Right kidney (tissue), 9 donors: ENCODE data around the gene RNF103.
"Not testable (repeated sequence)": the region's sequence is repeated elsewhere in the genome, so short reads cannot be mapped to it uniquely, and the experiment has no call there.

Experiments
- DNase-seq: peaks from one replicate; pipeline ENCODE4 v3.0.0-alpha.2; 2016
- long read RNA-seq, 8 donors: transcript quantifications; one replicate each; lab custom pipeline, GENCODE V29; 2026

Gene RNF103, protein sequence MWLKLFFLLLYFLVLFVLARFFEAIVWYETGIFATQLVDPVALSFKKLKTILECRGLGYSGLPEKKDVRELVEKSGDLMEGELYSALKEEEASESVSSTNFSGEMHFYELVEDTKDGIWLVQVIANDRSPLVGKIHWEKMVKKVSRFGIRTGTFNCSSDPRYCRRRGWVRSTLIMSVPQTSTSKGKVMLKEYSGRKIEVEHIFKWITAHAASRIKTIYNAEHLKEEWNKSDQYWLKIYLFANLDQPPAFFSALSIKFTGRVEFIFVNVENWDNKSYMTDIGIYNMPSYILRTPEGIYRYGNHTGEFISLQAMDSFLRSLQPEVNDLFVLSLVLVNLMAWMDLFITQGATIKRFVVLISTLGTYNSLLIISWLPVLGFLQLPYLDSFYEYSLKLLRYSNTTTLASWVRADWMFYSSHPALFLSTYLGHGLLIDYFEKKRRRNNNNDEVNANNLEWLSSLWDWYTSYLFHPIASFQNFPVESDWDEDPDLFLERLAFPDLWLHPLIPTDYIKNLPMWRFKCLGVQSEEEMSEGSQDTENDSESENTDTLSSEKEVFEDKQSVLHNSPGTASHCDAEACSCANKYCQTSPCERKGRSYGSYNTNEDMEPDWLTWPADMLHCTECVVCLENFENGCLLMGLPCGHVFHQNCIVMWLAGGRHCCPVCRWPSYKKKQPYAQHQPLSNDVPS
- long read RNA-seq, donor 1, transcript RNF103-201 (4 exons, 3,477 nt), result major isoform, 6 of 6 reads
- long read RNA-seq, donor 1, partial matches to known transcripts, result 0 of 6 reads
- long read RNA-seq, donor 1, other reads (novel, unspliced or antisense), result 0 of 6 reads
- long read RNA-seq, donor 2, full-length matches to known transcripts, result 9 of 9 reads
- long read RNA-seq, donor 2, partial matches to known transcripts, result 0 of 9 reads
- long read RNA-seq, donor 2, other reads (novel, unspliced or antisense), result 0 of 9 reads
- long read RNA-seq, donor 3, partial matches to known transcripts, result 0 of 1 reads
- long read RNA-seq, donor 3, other reads (novel, unspliced or antisense), result 0 of 1 reads
- long read RNA-seq, donor 4, full-length matches to known transcripts, result 6 of 6 reads
- long read RNA-seq, donor 4, partial matches to known transcripts, result 0 of 6 reads
- long read RNA-seq, donor 4, other reads (novel, unspliced or antisense), result 0 of 6 reads
- long read RNA-seq, donor 5, transcript RNF103-201 (4 exons, 3,477 nt), result major isoform, 8 of 8 reads
- long read RNA-seq, donor 5, partial matches to known transcripts, result 0 of 8 reads
- long read RNA-seq, donor 5, other reads (novel, unspliced or antisense), result 0 of 8 reads
- long read RNA-seq, donor 6, transcript RNF103-201 (4 exons, 3,477 nt), result major isoform, 9 of 9 reads
- long read RNA-seq, donor 6, partial matches to known transcripts, result 0 of 9 reads
- long read RNA-seq, donor 6, other reads (novel, unspliced or antisense), result 0 of 9 reads
- long read RNA-seq, donor 7, transcript RNF103-201 (4 exons, 3,477 nt), result major isoform, 6 of 6 reads
- long read RNA-seq, donor 7, partial matches to known transcripts, result 0 of 6 reads
- long read RNA-seq, donor 7, other reads (novel, unspliced or antisense), result 0 of 6 reads
- long read RNA-seq, donor 8, full-length matches to known transcripts, result 7 of 7 reads
- long read RNA-seq, donor 8, partial matches to known transcripts, result 0 of 7 reads
- long read RNA-seq, donor 8, other reads (novel, unspliced or antisense), result 0 of 7 reads

DNA sequence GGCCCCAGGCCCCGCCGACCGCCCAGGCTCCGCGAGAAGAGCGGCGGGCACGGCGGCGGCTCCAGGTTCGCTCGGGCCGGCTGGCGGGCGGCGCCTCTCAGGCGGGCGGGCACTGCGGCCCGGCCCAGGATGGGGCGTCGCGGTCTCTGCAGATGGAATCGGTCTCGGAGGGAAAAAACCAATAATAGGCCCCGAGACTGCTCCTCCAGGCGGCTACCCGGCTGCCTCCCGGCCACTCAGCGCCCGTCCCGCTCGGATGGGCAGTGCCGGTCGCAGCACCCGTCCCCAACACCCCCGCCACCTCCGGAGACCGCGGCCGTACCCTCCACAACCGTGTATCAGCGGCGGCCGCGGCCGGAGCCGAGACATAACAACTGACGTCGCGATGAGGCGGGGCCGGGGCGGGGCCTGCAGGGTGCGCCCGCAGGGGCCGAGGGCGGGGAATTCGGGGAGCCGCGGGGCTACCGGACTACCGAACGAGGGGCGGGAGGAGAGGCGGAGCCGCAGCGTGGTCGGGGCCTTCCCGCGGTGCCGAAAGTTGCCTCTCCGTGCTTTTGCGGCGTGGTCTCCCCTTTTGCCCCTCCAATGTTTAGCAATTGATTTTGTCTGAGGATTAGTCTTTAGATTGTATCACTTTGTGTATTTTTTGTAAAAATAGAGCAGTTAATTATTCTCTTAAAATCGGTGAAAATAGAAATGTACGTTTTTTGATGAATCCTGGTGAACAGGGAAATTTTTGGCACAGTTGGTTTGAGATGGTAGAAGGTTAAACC is at the start of gene RNF103:
Gene RNF103, minus strand, starts transcription at position 372 of the 773 bp plus-strand sequence. CDS start 979 bp downstream, outside the sequence.
- DNase-seq, result peak; percentile 92

DNA sequence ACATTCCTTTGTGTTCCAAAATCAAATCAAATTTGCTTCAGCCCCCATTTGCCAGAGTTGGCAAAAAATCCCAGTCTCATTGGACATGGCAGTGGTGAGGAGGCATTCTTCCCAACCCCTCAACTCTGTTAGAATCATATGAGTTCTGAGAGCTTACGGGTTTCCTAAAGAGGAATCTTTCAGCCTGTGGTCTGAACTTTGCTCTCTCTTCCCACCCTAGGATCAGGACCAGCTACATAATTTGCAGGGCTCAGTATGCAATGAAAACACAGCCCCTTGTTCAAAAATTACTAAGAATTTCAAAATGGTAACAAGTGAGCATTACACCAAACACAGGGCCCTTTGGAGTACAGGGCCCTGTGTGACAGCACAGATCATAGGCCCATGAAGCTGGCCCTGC is 49.3 kb upstream of the RNF103 start:
- DNase-seq, result no peak

DNA sequence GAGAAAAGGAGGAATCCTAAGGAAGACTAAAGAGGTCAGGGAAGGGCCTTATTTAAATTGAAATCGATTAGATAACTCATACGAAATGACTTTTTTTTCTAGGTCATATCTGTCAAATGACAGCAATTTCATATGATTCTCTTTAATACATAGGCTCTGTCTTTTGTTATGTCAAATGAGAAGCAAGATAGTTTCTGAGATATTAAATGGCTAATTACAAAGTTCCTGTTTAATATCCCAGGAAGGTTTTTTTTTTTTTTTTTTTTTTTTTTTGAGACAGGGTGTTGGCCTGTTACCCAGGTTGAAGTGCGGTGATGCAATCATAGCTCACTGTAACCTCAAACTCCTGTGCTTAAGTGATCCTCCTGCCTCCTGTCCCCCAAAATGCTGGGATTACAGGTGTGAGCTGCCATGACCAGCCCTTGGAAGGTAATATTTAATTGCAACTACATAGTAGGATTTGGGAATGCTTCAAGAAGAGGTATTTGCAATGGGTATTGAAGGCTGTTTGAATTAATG is 48.4 kb upstream of the RNF103 start:
- no peak for DNase-seq

DNA sequence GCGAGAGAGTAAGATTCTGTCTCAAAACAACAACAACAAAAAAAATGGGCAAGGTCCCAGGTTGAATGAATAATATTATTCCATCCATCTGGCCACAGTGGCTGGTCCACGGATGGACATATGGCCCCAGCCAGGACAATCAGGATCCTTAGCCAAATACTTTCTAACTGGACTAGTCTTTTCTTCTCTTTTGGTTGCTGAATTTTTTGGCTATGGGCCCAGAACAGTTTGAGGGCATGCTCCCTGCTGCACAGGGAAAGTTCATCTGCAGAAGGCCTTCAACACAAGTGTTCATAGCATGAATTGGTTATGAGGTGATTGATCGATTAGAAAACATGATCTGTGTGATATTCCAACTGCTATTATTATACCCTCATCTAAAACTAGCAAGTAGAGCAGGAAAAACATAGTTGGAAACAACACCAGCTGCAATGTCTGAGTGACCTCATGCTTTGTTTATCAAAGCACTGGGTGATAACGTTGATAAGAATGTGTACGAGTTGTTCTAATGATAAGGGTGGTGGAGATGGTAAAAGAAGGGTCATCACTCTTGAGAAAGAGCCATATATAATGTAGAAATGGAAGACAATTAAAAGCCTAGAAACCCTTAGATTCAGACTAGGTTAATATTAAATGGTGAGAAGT is 47.8 kb upstream of the RNF103 start:
- no peak for DNase-seq

DNA sequence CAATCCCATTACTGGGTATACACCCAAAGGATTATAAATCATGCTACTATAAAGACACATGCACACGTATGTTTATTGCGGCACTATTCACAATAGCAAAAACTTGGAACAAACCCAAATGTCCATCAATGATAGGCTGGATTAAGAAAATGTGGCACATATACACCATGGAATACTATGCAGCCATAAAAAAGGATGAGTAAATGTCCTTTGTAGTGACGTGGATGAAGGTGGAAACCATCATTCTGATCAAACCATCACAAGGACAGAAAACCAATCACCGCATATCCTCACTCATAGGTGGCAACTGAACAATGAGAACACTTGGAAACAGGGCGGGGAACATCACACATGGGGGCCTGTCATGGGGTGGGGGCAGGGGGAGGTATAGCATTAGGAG is 45.7 kb upstream of the RNF103 start:
- not testable (repeated sequence) for DNase-seq

DNA sequence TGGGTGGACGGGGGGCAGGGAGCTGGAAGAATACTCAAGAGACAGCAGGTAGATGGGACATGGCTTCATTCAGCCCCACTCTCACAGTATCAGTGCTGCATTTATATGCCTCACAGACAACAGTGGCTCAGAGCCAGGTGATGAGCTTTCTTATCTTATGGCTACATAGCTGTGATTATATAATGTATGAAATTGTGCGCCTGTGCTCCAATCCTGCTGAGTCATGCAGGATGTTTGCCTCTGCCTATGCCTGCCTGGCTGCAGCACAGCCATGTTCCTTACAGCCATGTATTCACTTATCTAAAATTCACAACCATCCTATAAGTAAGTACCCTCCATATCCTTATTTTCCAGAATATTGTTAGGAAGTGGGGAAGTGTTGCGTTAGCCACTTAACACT is 37.7 kb upstream of the RNF103 start:
- no peak for DNase-seq

DNA sequence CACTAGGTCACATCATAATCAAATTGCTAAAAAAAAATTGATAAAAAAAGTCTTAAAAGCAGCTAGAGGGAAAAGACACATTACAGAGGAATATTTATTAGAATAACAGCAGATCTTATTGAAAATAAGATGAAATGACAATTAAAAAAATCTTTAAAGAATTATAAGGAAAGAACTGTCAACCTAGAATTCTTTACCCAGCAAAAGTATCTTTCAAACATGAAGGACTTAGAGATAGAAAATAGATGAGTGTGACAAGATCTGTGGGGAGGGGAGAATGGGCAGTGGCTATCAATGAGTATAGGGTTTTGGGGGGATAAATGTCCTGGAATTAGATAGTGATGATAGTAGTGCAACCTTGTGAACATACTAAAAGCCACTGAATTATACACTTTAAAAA is 26.5 kb upstream of the RNF103 start:
- no peak for DNase-seq

DNA sequence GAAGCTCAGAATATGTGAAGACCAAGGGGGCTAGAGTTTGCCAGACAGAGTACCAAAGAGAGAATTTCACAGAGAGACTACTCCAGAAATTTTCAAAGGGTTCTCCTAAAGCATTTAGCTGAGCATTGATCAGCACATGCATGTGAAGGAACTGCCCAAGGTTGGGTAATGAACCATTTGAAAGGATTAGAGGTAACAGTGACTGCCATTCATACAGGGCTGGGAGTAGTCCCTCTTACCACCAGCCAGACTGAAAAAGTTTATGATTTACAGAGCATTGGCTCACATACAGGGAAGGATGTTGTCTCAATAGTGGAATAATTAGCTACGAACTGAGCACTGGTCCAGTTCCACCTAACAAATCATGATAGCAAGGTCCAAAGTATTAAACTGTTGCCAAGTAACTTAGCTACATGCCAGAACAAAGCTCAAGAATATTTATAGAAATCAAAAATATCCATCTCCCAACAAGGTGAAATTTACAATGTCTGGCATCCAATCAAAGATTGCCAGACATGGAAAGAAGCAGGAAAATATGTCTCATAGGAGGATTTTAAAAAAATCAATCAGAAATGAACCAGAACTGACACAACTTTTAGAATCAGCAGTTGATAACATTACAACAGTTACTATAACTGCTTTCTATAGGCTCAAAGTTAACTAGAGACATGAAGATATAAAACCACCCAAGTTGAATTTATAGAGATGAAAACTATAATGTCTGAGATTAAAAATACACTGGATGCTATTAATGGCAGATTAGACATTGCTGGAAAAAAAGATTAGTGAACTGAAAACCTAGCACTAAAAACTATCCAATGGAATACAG is 25.7 kb upstream of the RNF103 start:
- DNase-seq, result no peak

DNA sequence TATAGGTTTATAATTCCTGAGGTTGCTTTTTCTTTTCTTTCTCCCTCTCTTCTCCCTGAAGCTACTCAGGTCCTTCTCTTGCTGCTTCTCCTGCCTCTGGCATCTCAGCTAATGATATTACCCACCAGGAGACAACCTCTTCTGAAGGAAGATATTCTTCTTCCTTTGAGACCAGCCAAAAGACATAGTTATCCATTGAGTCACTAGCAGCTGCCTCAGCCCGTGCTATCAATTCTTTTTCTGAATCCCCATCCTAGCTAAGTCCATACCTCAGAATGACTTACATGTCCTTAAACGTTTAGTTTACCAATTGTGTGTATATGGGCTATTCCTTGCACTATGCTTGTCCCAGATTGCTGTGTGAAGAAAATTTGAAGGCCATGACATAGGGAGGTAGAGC is 25.0 kb upstream of the RNF103 start:
- no peak for DNase-seq

DNA sequence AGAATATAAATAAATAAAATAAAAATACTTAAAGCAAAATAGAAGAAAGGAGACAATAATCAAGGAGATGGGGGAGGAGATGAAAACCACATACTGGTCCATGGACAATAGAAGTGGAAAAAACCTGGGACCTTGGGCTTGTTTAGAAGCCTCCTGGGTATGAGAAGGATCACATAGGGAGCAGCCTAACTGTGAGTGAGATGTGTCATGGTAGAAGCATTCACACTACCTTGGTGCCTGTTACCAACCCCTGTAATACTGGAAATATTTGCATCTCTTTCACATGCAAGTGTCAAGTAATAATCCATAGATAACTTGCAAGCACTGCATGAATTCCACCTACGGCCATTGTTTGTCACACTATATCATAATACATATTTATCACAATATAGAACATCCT is 23.2 kb upstream of the RNF103 start:
- no peak for DNase-seq

DNA sequence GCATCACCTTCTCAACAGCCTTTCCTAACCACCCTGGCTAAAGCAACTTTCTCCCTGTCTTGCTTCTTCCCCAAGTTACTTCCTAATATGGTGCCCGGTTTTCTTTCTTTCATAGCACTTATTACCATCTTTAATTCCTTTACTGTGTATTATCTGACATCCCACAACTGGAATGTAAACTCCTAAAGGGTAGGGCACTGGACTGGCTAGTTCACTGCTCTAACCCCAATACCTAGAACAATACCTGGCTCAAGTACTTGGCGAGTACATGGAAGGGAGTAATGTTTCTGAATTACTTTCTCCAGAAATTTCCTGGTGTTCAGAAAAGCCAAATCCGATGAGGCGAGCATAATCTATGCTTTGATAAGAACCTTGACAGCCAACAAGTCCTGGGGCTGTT is 22.7 kb upstream of the RNF103 start:
- DNase-seq, result no peak

DNA sequence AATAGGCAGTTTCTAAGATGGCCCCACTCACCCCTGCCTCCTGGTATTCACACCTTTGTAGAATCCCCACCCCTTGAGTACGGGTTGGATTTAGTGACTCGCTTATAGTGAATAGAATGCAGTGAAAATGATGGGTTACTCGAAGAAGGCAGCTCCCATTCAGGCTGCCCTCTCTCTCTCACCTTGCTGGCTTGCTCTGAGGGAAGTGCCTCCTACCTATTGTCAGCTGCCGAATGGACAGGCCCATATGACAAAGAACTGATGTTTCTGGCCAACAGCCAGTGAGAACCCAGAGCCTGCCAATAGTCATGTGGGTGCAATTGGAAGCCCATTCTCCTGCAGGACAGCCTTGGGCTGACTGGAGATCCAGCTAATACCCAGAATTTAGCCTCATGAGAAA is 22.1 kb upstream of the RNF103 start:
- no peak for DNase-seq

DNA sequence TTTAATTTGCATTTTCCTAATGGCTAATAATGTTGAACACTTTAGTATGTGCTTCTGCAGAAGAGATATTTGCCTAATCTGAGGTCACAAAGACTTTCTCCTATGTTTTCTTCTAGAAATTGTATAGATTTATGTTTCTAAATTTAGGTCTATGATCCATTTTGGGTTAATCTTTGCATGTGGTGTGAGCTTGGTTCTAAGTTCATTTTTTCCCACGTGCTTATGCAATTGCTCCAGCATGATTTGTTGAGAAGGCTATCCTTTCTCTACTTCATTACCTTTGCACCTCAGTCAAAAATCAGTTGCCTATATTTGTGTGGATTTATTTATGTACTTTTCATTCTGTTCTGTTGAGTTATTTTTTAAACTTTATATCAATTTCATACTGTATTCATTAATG is 15.0 kb upstream of the RNF103 start:
- no peak for DNase-seq

DNA sequence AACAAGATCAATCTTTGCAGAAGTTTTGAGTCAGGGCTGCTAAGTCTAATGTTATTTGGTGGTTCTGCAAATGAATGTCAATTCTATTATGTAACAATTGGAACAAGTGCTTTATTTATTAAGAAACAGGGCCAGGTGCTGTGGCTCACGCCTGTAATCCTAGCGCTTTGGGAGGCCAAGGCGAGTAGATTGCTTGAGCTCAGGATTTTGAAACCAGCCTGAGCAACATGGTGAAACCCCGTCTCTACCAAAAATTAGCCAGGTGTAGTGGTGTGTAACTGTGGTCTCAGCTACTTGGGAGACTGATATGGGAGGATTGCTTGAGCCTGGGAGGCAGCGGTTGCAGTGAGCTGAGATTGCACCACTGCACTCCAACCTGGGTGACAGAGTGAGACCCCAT is 13.2 kb upstream of the RNF103 start:
- DNase-seq, result no peak

DNA sequence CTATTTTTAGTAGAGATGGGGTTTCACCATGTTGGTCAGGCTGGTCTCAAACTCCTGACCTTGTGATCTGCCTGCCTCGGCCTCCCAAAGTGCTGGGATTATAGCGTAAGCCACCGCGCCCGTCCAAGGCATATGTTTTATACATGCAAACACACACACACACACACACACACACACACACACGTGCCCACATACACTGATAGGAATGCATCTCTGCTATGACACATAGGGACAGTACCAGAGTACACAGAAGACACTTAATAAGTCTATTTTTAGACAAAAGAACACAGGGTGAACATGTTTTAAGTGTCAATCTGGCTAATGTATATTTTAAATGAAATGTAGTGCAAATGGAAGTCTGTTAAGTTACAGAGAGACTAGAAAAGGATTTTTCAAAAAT is 10.7 kb upstream of the RNF103 start:
- no peak for DNase-seq

DNA sequence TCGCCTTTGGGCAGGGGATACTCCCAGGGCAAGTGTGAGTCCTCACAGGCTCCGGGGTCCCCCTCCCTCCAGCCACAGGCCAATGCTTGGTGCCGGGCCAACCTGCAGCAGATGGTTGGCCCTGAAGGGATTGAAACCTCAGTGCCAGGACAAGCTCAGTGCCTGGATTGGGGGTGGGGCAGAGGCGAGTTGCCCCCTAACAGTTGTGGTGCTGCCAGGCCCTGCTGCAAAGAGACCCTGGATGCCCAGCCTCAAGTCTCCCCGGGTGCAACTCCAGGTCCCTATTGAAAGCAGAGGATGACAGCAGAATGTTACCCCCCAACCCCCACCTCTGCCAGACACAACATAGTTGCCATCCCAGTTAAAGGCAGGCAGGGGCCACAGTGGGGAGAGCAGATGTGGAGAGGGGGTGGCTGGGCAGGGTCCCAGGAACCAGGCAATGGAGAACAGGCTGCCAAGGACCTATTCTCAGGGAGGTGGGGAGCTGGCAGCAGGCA is 9.5 kb upstream of the RNF103 start:
- no peak for DNase-seq

DNA sequence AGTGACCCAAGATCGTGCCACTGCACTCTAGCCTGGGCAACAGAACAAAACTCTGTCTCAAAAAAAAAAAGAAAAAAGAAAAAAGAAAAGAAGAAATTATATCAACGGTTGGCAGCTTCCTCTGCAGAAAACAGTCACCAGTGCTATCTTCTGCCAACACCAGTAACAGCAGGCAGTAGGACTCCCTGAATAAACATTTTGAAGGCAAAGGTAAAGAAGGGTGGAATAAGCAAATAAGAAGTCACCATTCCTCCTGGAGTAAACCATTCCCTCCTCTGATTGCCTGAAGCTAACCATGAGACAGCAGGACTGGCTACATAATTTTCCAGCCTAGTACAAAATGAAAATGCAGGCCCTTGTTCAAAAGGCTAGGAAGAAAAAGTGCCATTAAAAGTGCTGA is 9.0 kb upstream of the RNF103 start:
- DNase-seq, result no peak

DNA sequence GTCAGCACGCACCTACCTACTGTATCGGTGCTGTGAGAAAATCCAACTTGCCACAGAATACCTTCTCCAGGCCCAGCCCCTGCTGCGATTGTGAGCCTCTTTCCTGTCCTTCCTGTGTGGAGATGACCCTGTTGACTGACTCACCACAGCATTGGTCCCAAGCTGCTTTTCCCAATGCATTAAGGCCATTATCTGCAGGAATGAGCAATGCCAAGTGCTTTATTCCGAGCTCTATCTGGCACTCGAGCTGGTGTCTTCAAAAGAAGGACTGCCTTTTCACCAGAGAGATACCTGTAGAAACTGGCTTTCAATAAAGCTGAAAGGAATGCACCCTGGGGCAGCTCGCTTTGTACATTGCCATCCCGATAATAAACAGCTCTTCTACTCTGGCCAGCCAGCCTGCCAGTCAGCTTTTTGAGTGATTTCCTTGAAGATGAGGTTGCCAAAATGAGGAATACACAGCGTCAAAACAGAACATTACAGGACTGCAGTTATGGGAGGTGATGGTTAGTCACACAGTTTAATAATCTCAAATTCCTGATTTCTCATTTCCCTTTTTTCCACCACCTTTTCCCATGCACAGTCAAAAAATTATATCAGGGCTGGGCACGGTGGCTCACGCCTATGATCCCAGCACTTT is 8.3 kb upstream of the RNF103 start:
- no peak for DNase-seq
